Ishikawa (cell line): ENCODE results near the gene NPTX1.

Source experiments
- CEBPB ChIP-seq: IDR thresholded peaks from 2 replicates; pipeline ENCODE4 v1.6.1; 2012
- CREB1 ChIP-seq: IDR thresholded peaks from 2 replicates; pipeline ENCODE4 v1.6.1; 2012; ENCODE audit warnings: low read depth
- EGR1 ChIP-seq: IDR thresholded peaks from 2 replicates; pipeline ENCODE4 v1.6.1; 2012
- EP300 ChIP-seq: IDR thresholded peaks from 2 replicates; pipeline ENCODE4 v1.6.1; 2012; ENCODE audit warnings: borderline replicate concordance
- FOXM1 ChIP-seq: IDR thresholded peaks from 2 replicates; pipeline ENCODE4 v1.6.1; 2012; ENCODE audit warnings: low read depth, borderline replicate concordance
- NFIC ChIP-seq: IDR thresholded peaks from 2 replicates; pipeline ENCODE4 v1.6.1; 2012
- RAD21 ChIP-seq: IDR thresholded peaks from 2 replicates; pipeline ENCODE4 v1.6.1; 2012; ENCODE audit warnings: low read depth
- TAF1 ChIP-seq: IDR thresholded peaks from 2 replicates; pipeline ENCODE4 v1.6.1; 2012; ENCODE audit warnings: low read depth, mild to moderate bottlenecking
- TCF12 ChIP-seq: IDR thresholded peaks from 2 replicates; pipeline ENCODE4 v1.6.1; 2012; ENCODE audit warnings: low read depth
- TEAD4 ChIP-seq: IDR thresholded peaks from 2 replicates; pipeline ENCODE4 v1.6.1; 2012
- YY1 ChIP-seq: IDR thresholded peaks from 2 replicates; pipeline ENCODE4 v1.6.1; 2012; ENCODE audit warnings: low read depth
- ZBTB7A ChIP-seq: IDR thresholded peaks from 2 replicates; pipeline ENCODE4 v1.6.1; 2012; ENCODE audit warnings: low read depth
- TF ChIP-seq, protein P1 (sequence below): IDR thresholded peaks from 2 replicates; pipeline ENCODE4 v1.6.1; 2012
- TF ChIP-seq, protein P2 (sequence below): IDR thresholded peaks from 2 replicates; pipeline ENCODE4 v1.6.1; 2012
- TF ChIP-seq, protein P3 (sequence below): IDR thresholded peaks from 2 replicates; pipeline ENCODE4 v1.6.1; 2012; ENCODE audit warnings: low read depth, mild to moderate bottlenecking

Gene NPTX1

DNA sequence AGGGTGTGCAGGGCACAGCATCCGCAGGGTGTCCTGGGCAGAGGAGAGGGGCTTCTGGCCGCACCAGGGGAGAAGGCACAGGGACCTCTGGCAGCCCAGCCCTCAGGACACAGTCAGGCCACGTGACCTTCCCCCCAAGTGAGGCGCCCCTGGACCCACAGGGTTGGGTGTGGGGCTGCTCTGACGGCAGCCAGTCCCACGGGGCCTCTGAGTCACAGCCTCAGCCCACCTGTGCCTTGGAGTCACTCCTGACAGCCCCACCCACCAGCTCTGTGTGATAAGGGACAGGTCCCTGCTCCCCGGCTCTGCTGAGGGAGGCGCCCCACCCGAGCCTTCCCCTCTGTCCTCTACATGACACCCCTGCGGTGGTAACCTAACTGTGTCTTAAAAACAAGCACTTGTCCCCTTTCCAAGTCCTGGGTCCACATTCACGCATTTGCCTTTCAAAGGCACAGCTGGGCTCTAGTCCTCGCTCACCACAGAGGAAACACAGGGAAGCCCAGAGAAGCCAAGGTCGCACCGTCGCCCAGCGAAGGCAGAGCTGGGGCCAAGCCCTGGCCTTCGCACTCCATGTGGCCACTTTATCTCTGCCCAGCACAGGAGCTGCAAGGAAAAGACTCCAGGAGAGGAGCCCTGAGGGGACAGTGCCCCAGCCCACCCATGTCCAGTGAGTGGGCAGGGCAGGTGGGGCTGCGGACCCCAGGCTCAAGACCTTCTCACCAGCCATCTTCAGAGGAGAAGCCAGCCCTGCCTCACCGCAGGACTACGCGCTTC, 5.1 kb upstream of the NPTX1 start:
- no peak for TF ChIP-seq EGR1
- TF ChIP-seq, protein P1, sequence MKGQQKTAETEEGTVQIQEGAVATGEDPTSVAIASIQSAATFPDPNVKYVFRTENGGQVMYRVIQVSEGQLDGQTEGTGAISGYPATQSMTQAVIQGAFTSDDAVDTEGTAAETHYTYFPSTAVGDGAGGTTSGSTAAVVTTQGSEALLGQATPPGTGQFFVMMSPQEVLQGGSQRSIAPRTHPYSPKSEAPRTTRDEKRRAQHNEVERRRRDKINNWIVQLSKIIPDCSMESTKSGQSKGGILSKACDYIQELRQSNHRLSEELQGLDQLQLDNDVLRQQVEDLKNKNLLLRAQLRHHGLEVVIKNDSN, result peak; percentile 50; the same call in 1 of the 2 replicates

DNA sequence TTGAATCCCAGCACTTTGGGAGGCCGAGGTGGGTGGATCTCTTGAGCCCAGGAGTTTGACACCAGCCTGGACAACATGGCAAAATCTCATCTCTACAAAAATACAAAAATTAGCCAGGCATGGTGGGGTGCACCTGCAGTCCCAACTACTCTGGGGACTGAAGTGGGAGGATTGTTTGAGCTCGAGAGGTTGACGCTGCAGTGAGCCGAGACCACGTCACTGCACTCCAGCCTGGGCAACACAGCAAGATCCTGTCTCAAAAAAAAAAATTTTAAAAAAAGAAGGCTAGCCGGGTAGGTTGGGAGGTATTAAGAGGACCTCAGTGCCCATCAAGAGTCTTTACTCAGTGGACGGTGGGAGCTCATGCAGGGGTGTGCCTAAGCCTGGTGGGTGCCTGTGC, 3.8 kb upstream of the NPTX1 start:
- TF ChIP-seq, protein P2, sequence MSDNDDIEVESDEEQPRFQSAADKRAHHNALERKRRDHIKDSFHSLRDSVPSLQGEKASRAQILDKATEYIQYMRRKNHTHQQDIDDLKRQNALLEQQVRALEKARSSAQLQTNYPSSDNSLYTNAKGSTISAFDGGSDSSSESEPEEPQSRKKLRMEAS, result no peak
- TF ChIP-seq CREB1, result no peak
- TF ChIP-seq, protein P1, result no peak
- no peak for TF ChIP-seq ZBTB7A
- TF ChIP-seq TCF12, result no peak
- no peak for TF ChIP-seq RAD21
- TF ChIP-seq EP300, result no peak
- TF ChIP-seq, protein P3, sequence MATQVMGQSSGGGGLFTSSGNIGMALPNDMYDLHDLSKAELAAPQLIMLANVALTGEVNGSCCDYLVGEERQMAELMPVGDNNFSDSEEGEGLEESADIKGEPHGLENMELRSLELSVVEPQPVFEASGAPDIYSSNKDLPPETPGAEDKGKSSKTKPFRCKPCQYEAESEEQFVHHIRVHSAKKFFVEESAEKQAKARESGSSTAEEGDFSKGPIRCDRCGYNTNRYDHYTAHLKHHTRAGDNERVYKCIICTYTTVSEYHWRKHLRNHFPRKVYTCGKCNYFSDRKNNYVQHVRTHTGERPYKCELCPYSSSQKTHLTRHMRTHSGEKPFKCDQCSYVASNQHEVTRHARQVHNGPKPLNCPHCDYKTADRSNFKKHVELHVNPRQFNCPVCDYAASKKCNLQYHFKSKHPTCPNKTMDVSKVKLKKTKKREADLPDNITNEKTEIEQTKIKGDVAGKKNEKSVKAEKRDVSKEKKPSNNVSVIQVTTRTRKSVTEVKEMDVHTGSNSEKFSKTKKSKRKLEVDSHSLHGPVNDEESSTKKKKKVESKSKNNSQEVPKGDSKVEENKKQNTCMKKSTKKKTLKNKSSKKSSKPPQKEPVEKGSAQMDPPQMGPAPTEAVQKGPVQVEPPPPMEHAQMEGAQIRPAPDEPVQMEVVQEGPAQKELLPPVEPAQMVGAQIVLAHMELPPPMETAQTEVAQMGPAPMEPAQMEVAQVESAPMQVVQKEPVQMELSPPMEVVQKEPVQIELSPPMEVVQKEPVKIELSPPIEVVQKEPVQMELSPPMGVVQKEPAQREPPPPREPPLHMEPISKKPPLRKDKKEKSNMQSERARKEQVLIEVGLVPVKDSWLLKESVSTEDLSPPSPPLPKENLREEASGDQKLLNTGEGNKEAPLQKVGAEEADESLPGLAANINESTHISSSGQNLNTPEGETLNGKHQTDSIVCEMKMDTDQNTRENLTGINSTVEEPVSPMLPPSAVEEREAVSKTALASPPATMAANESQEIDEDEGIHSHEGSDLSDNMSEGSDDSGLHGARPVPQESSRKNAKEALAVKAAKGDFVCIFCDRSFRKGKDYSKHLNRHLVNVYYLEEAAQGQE, result no peak
- no peak for TF ChIP-seq CEBPB
- TF ChIP-seq TEAD4, result no peak
- TF ChIP-seq EGR1, result no peak
- TF ChIP-seq NFIC, result no peak
- TF ChIP-seq TAF1, result no peak
- no peak for TF ChIP-seq FOXM1
- TF ChIP-seq YY1, result no peak

GRCh38 chr17:80479246-80479566, 2.8 kb upstream of the NPTX1 start:
- TF ChIP-seq RAD21 (no peak), YY1 (no peak), TCF12 (no peak), CREB1 (no peak), ZBTB7A (no peak), CEBPB (no peak), NFIC (no peak), TEAD4 (no peak), EGR1 (no peak), FOXM1 (no peak), EP300 (no peak), TAF1 (no peak)
- TF ChIP-seq, protein P2, result no peak
- TF ChIP-seq, protein P3, result no peak
- TF ChIP-seq, protein P1, result no peak

DNA sequence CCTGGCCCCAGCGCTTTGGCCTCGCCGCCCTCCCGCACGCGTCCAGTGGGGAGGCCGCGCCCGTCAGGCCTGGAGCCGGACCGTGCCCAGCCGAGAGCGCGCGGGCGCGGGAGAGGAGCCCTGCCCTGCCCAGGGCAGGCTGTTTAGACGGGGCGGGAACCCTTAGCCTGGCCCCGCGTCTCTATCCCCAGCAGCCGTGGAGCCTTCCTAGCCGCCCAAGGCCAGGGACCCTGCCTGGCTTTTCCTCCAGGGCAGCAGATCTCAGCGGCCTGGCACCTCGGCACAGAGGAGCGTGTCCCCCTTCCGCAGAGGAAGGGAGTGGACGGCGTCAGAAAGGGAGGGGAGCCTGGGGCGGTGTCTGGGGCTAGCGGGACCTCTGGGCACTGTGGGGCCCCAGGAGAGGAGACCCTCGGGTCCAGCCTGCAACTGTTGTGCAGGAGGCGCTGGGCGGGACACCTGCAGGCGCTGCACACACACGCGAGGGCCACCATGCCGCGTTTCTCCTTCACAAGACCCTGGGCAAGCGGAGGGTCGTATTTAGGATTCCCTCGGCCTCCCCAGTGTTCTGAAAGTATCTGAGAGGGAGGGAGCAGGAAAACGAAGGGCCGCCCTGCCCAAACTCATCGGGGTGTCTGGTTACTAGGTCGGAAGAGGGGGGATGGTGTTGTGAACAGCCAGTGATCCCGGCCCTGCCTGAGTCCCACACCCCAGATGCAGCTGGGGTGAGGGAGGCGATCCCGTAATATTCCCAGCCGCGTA, 2.3 kb upstream of the NPTX1 start:
- TF ChIP-seq TAF1, result no peak
- TF ChIP-seq, protein P3, result no peak
- TF ChIP-seq RAD21, result no peak
